Suprapubic skin (tissue), 4 donors: ENCODE data around the gene ANO4. TPM values are rescaled to one million over a fixed set of nuclear protein-coding genes. Genes with fewer than 3 reads are reported as not detected.

Experiments used
- DNase-seq, 2 donors: peaks; one replicate each; pipeline ENCODE4 v3.0.0-alpha.2; 2019; ENCODE audit warnings: low spot score in 2 of 2
- H3K27ac ChIP-seq: fragments of 200-600 bp; sonication (generic); one replicate; pipeline ENCODE4 v1.5.1; 2019
- H3K27me3 ChIP-seq: fragments of 200-600 bp; sonication (generic); one replicate; pipeline ENCODE4 v1.5.1; 2019
- H3K36me3 ChIP-seq: fragments of 200-600 bp; sonication (generic); one replicate; pipeline ENCODE4 v1.5.1; 2019
- H3K4me1 ChIP-seq: fragments of 200-600 bp; sonication (generic); one replicate; pipeline ENCODE4 v1.5.1; 2019
- H3K4me3 ChIP-seq: fragments of 200-600 bp; sonication (generic); one replicate; pipeline ENCODE4 v1.5.1; 2019; ENCODE audit warnings: mild to moderate bottlenecking
- H3K9me3 ChIP-seq: fragments of 200-600 bp; sonication (generic); one replicate; pipeline ENCODE4 v1.5.1; 2019
- CTCF ChIP-seq, 2 donors: fragments of 200-600 bp in 1 of 2; fragments of 450-650 bp in 1 of 2; sonication (generic) in 1 of 2; IDR thresholded peaks; one replicate each; pipeline ENCODE4 v1.5.1; 2016 to 2019; ENCODE audit warnings: antibody characterized with exemption in 2 of 2, mild to moderate bottlenecking in 1 of 2, moderate library complexity in 1 of 2
- EP300 ChIP-seq: sonication (generic); formaldehyde crosslinking; IDR thresholded peaks from one replicate; pipeline ENCODE4 v1.6.1; 2017; ENCODE audit warnings: antibody characterized with exemption
- POLR2A ChIP-seq, 2 donors: fragments of 450-650 bp; IDR thresholded peaks; one replicate each; pipeline ENCODE4 v1.6.1; 2017; ENCODE audit warnings: antibody characterized with exemption in 2 of 2, mild to moderate bottlenecking in 2 of 2, moderate library complexity in 2 of 2
- POLR2AphosphoS5 ChIP-seq, 3 donors: sonication (generic); formaldehyde crosslinking; IDR thresholded peaks; one replicate each; pipeline ENCODE4 v1.6.1; 2017; ENCODE audit warnings: antibody characterized with exemption in 3 of 3
- WGBS: methylation state at CpG from one replicate; pipeline ENCODE4 v1.1.5; 2018; 5-methylcytosine and 5-hydroxymethylcytosine counted together
- total RNA-seq, 4 donors: library from RNA; depleted of rRNA; stranded (reverse); fragments of >200 nt; gene quantifications; one replicate each; pipeline ENCODE4 v1.1.0, GENCODE V29; 2016

Gene ANO4
- total RNA-seq, 4 donors from 2014 or later = 0.30 to 1.2 TPM; not detected in 2

DNA sequence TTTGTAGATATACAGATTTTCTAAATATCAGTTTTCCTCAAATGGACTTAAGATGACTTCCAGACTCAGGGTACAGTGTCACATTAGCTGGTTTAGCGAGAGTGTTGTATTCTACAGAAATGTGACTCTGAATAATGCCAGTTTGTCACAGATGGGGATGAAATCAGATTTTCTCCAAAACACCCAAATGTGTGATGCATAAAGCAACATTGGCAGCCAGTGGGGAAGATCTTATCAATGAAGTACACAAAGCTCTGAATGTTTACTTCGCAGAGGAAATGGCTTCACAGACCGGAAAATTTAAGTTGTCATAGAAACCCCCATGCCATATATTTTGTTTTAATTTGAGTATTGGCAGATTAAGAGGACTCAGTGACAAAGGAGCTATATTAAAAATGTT lies 29.9 kb downstream of the ANO4 start:
- no peaks in the 10 kb centered on the region for H3K9me3 ChIP-seq
- no peak overlapping the region for H3K4me3 ChIP-seq
- no peaks in the 10 kb centered on the region for H3K27me3 ChIP-seq
- no peaks in the 10 kb centered on the region for H3K36me3 ChIP-seq
- no peaks in the 10 kb centered on the region for H3K4me1 ChIP-seq
- WGBS = 61% methylated on average over 3 of the region's 3 CpGs
- no peak for DNase-seq
- TF ChIP-seq POLR2AphosphoS5 (IDR thresholded peaks at IDR 0.05) (no peak), CTCF (IDR thresholded peaks at IDR 0.05) (no peak), EP300 (no peak), POLR2A (IDR thresholded peaks at IDR 0.05) (no peak)
- H3K27ac ChIP-seq = no peak overlapping the region

DNA sequence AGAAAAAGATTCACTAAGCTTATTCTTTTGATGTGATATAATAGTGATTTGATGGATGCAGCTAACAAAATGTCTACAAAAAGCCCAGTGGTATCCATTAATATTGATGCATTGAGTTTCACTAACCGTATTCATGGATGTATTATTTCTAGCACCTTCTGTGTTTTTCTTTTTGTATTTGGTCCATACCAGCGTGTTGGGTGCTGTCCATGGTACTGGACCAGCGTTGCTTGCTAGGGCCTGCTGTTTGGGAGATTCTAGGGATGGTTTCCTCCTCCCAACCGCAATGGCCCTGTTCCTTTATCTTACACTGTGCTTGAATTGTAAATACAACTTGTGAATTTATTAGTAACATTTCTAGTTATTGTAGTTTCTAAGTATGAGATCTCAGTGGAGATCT lies 31.7 kb downstream of the ANO4 start:
- H3K27me3 ChIP-seq = no peaks in the 10 kb centered on the region
- DNase-seq = no peak
- TF ChIP-seq EP300 = no peak
- TF ChIP-seq POLR2A (IDR thresholded peaks at IDR 0.05) = no peak
- TF ChIP-seq POLR2AphosphoS5 (IDR thresholded peaks at IDR 0.05) = no peak
- TF ChIP-seq CTCF (IDR thresholded peaks at IDR 0.05) = no peak
- H3K27ac ChIP-seq = no peak overlapping the region
- no peaks in the 10 kb centered on the region for H3K9me3 ChIP-seq
- WGBS = 16% methylated on average over 4 of the region's 4 CpGs
- no peaks in the 10 kb centered on the region for H3K36me3 ChIP-seq
- H3K4me3 ChIP-seq = no peak overlapping the region
- no peaks in the 10 kb centered on the region for H3K4me1 ChIP-seq

GRCh38 chr12:100827901-100828520 lies 33.4 kb downstream of the ANO4 start:
- Histone ChIP-seq H3K4me1 (no peaks in the 10 kb centered on the region), H3K36me3 (no peaks in the 10 kb centered on the region), H3K9me3 (no peaks in the 10 kb centered on the region), H3K27me3 (no peaks in the 10 kb centered on the region), H3K27ac (no peak overlapping the region), H3K4me3 (no peak overlapping the region)
- DNase-seq = no peak
- TF ChIP-seq POLR2A (IDR thresholded peaks at IDR 0.05) (no peak), EP300 (no peak), CTCF (IDR thresholded peaks at IDR 0.05) (no peak), POLR2AphosphoS5 (IDR thresholded peaks at IDR 0.05) (no peak)
- 60% methylated on average over 4 of the region's 4 CpGs for WGBS

DNA sequence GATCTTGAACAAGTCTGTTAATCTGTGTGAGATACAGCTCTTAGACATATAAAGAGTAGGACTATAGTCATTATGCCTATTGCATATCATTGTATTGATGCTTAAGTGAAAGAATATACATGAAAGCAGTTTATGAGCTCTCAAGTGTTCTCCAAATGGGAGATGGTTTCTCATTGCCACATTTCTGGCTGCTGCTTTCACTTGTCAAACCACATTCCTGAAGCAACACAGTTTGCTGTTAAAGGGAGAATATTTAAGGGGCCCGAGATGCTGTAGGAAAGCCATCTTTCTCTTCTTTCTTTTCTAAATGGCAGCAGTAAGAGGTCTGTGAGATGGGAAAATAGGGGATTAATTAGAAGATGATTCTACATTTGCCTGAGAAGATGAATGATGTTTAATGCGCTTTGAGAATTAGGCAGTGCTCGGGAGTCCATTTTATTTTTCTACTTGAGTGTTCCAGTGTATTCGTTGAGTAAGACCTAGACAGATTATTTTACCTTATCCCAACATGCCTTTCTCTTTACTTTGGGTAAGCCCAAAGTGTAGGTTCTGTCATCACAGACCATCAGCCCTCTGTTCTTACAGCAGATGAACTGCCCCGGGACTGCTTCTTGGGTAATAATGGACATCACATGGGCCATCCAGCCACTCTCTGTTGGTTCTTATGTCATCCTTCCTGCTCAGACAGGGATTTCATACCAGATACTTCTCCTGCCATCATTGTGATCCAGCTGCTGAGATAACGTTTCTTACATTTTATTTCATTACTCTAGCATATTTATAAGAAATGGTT lies 35.6 kb downstream of the ANO4 start:
- no peaks in the 10 kb centered on the region for H3K36me3 ChIP-seq
- H3K4me3 ChIP-seq = no peak overlapping the region
- no peaks in the 10 kb centered on the region for H3K9me3 ChIP-seq
- no peak for DNase-seq
- no peaks in the 10 kb centered on the region for H3K4me1 ChIP-seq
- WGBS = 78% methylated on average over 6 of the region's 6 CpGs
- no peak for TF ChIP-seq EP300
- TF ChIP-seq POLR2A (IDR thresholded peaks at IDR 0.05) = no peak
- TF ChIP-seq POLR2AphosphoS5 (IDR thresholded peaks at IDR 0.05) = no peak
- no peak for TF ChIP-seq CTCF (IDR thresholded peaks at IDR 0.05)
- peaks cover 2% of the 10 kb centered on the region for H3K27me3 ChIP-seq
- no peak overlapping the region for H3K27ac ChIP-seq

- Histone ChIP-seq H3K9me3 (no peaks in the 10 kb centered on the region), H3K4me3 (no peak overlapping the region), H3K27ac (no peak overlapping the region), H3K36me3 (no peaks in the 10 kb centered on the region), H3K4me1 (no peaks in the 10 kb centered on the region), H3K27me3 (peaks cover 2% of the 10 kb centered on the region)
- TF ChIP-seq POLR2AphosphoS5 (IDR thresholded peaks at IDR 0.05) (no peak), POLR2A (IDR thresholded peaks at IDR 0.05) (no peak), EP300 (no peak), CTCF (IDR thresholded peaks at IDR 0.05) (no peak)
- no peak for DNase-seq
Observed at GRCh38 chr12:100833282-100833681, 38.7 kb downstream of the ANO4 start.
